Fibroblast of the aortic adventitia (primary cell): ENCODE measurements around the gene ILDR2. TPM values are rescaled to one million over a fixed set of nuclear protein-coding genes. Genes with fewer than 3 reads are reported as not detected.

Experiments used
- DNase-seq: peaks from one replicate; pipeline ENCODE4 v3.0.0-alpha.2; 2010; ENCODE audit warnings: low read depth
- H3K4me3 ChIP-seq: 2 replicates; pipeline ENCODE4 v1.5.1; 2011; ENCODE audit warnings: low read depth, mild to moderate bottlenecking, control low read depth, low read length, moderate library complexity
- total RNA-seq: library from RNA; depleted of rRNA; stranded (reverse); fragments of >200 nt; gene quantifications from 2 replicates; pipeline ENCODE4 v1.2.3, GENCODE V29; 2012; ENCODE audit warnings: low replicate concordance
- TF ChIP-seq, protein P1 (sequence below): IDR thresholded peaks from 2 replicates; pipeline ENCODE4 v1.5.1; 2011; ENCODE audit warnings: mild to moderate bottlenecking, low read length, control low read depth, inconsistent platforms; ENCODE audit not compliant: insufficient read depth

Gene ILDR2
- total RNA-seq, 1 donor, result 0.09 TPM

DNA sequence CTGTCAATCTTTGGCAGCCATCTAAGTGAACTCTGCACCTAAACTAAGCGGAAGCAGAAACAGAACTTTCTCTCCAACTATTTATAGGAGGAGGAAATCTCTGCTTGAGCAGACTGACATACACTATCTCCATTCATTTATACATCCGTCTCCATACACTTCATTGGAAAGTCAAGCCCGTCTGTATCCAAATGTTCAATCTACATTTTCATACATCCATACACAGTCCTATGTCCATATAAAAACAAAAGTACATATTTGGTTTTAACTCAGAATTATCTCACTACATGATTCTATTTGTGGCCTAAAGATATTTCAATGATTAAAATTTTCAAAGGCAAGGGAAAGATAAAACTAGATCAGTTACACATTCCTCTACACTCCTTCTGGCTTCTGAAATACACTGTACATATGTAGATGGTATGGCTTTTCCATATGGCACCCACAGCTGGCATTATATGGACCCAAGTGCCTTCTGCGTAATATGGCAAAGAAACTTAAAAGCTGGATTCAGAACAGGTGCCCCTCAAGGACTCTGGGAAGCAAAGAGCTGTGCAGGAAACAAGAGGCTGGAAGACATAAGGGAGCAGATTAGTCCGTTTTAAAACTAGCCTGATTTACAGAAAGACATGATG is 35.5 kb downstream of the ILDR2 start:
- H3K4me3 ChIP-seq, result no peak overlapping the region
- no peak for DNase-seq
- TF ChIP-seq, protein P1, sequence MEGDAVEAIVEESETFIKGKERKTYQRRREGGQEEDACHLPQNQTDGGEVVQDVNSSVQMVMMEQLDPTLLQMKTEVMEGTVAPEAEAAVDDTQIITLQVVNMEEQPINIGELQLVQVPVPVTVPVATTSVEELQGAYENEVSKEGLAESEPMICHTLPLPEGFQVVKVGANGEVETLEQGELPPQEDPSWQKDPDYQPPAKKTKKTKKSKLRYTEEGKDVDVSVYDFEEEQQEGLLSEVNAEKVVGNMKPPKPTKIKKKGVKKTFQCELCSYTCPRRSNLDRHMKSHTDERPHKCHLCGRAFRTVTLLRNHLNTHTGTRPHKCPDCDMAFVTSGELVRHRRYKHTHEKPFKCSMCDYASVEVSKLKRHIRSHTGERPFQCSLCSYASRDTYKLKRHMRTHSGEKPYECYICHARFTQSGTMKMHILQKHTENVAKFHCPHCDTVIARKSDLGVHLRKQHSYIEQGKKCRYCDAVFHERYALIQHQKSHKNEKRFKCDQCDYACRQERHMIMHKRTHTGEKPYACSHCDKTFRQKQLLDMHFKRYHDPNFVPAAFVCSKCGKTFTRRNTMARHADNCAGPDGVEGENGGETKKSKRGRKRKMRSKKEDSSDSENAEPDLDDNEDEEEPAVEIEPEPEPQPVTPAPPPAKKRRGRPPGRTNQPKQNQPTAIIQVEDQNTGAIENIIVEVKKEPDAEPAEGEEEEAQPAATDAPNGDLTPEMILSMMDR, result no peak

DNA sequence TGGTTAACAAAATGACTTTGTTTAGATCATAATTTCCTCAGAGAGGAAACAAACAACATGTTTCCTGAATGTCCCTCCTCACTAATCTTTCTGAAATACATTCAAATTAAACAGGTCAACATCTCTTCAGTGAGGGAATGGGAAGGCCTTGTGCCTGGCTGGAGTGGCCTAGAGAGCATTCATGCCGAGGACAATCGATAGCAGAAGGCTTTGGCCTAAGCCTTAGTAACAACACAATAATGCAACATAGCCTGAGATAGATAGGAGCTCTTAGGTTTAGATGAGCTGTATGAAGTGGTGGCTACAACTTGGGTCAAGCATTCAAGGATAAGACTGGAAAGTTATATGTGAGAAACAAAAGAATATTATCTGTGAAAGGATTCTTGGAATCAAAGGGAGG is 37.4 kb downstream of the ILDR2 start:
- no peak overlapping the region for H3K4me3 ChIP-seq
- DNase-seq, result no peak
- TF ChIP-seq, protein P1, result no peak

DNA sequence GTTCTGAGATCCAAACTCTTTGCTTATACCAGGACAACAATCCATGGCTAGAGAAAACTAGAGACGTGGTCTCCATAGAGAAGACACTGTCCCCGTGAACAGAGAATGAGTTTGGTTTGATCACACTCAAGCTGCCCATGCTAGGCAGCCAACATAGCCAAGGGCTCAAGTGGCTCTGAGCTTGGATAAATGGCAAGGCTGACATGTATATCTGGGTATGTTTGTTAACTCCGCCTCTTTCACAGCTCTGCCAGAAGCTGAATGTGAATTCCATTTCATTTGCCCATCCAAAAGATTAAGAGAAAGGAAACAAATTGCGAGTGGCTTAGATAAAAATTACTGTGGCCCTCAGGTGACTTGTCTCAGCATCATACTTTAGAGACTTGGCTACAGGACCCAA is 38.0 kb downstream of the ILDR2 start:
- no peak for DNase-seq
- no peak overlapping the region for H3K4me3 ChIP-seq
- TF ChIP-seq, protein P1, result no peak

DNA sequence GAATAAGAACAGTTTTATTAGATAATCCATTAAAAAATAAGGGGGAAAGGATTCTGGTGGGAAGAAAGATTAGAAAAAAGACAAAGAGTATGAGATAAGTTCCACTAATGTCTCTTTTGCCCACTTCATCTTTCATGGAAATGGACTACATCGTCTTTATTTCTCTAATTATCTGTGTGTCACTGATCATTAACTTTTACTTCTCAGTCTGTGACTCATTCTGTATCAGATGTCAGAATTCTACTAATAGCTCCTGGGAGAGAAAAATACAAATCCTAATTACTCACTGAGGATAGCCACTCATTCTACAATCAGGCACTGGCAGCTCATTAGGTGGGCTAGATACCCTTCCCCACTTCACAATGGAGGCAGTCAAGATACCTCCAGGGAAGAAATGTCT is 41.7 kb downstream of the ILDR2 start:
- DNase-seq, result no peak
- TF ChIP-seq, protein P1, result no peak

DNA sequence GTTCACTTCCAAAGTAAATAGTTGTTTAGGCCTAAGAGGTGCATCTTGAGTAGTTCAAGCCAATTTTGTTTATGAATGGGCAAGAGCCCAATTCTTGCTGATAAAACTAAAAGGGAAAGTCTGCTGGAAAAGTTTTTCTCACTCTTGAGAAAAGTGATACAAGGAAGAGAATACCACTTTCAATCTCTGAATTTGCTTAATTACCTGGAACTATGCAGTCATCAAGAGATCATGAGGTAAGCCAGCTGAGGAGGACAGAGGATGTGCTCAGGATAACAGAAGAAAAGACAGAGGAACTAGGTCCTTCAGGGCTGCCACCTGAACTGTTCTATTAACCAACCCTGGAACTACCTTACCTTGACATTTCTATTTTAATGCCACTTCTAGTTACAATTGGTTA is 42.2 kb downstream of the ILDR2 start:
- TF ChIP-seq, protein P1, result no peak

More for the DNA sequence above, 41.7 kb downstream of the ILDR2 start:
- H3K4me3 ChIP-seq, result no peak overlapping the region

DNA sequence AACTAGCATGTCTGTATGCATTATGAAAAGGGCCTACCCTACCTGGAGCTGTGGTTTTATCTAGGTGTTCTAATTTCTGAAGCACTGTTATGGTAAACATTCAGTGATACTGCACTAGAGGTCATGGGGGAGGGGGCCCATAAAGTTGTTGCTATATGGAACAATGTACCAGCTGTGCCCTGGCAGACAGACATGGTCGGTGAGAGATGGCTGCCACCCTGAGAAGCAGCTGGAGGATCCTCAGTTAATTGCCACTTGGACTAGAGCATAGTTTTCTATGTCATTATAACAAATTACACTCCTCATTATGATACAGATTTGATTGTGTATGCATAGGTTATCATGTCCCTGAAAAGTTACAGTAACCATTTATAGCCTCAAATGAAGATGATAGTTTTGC is 45.4 kb downstream of the ILDR2 start:
- DNase-seq, result no peak
- TF ChIP-seq, protein P1, result no peak
- H3K4me3 ChIP-seq, result no peak overlapping the region

More for the DNA sequence above, 42.2 kb downstream of the ILDR2 start:
- no peak overlapping the region for H3K4me3 ChIP-seq
- no peak for DNase-seq

DNA sequence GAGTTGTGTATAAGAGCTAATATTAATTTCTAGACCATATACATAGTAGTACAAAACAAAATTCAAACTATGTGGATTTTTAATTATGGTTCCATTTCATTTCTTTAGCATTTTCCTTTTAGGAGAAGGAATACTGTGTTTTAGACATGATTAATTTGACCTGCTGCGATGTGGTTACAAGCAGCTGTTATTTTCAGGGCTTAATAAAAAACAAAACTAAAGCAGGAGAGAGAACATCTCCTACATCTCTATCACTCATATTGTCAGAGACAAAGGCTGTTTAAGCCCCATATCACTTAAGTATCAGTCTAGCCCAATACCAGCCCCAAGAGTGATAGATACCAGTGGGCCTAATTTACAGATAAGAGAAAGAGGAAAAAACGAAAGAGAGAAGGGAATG is 47.6 kb downstream of the ILDR2 start:
- TF ChIP-seq, protein P1, result no peak
- no peak overlapping the region for H3K4me3 ChIP-seq
- DNase-seq, result no peak
